Gastroesophageal sphincter (tissue), 3 donors: ENCODE results near the gene COQ10B.
"Not testable (repeated sequence)": the region's sequence is repeated elsewhere in the genome, so short reads cannot be mapped to it uniquely, and the experiment has no call there.

Experiments
- CTCF ChIP-seq, 4 experiments: fragments of 200-600 bp in 2 of 4; fragments of 450-650 bp in 2 of 4; sonication (generic) in 1 of 4; IDR thresholded peaks; one replicate each; pipeline ENCODE4 v1.5.1; 2017 to 2019; ENCODE audit warnings: antibody characterized with exemption in 4 of 4, mild to moderate bottlenecking in 2 of 4, moderate library complexity in 2 of 4
- EP300 ChIP-seq: sonication (generic); formaldehyde crosslinking; IDR thresholded peaks from one replicate; pipeline ENCODE4 v1.6.1; 2017; ENCODE audit warnings: antibody characterized with exemption, mild to moderate bottlenecking
- POLR2A ChIP-seq, 2 donors: fragments of 450-650 bp; IDR thresholded peaks; one replicate each; pipeline ENCODE4 v1.6.1; 2017; ENCODE audit warnings: antibody characterized with exemption in 2 of 2, mild to moderate bottlenecking in 2 of 2, moderate library complexity in 1 of 2
- POLR2AphosphoS5 ChIP-seq: sonication (generic); formaldehyde crosslinking; IDR thresholded peaks from one replicate; pipeline ENCODE4 v1.6.1; 2017; ENCODE audit warnings: antibody characterized with exemption

GRCh38 chr2:197432527-197432926 is 20.8 kb upstream of the COQ10B start:
- TF ChIP-seq CTCF (IDR thresholded peaks at IDR 0.05); EP300; POLR2AphosphoS5; POLR2A (IDR thresholded peaks at IDR 0.05): not testable (repeated sequence)
